Hepatocyte (in vitro differentiated cells): Measurements from ENCODE around the gene XRCC2. TPM values are rescaled to one million over a fixed set of nuclear protein-coding genes. Genes with fewer than 3 reads are reported as not detected.

Source experiments
- DNase-seq: peaks from one replicate; pipeline ENCODE4 v3.0.0-alpha.2; 2016; ENCODE audit warnings: low spot score
- H2AFZ ChIP-seq: fragments of 200-600 bp; sonication (generic); 2 replicates; pipeline ENCODE4 v1.6.0; 2016; ENCODE audit warnings: antibody characterized with exemption, mild to moderate bottlenecking
- H3K27ac ChIP-seq: fragments of 200-600 bp; sonication (generic); 2 replicates; pipeline ENCODE4 v1.5.1; 2016; ENCODE audit warnings: mild to moderate bottlenecking
- H3K27me3 ChIP-seq: fragments of 200-600 bp; sonication (generic); 2 replicates; pipeline ENCODE4 v1.6.1; 2016
- H3K36me3 ChIP-seq: fragments of 200-600 bp; sonication (generic); replicated peaks from 2 replicates; pipeline ENCODE4 v1.5.1; 2016; ENCODE audit warnings: low read depth; ENCODE audit not compliant: insufficient read depth
- H3K4me1 ChIP-seq: fragments of 200-600 bp; sonication (generic); 2 replicates; pipeline ENCODE4 v1.5.1; 2016; ENCODE audit warnings: mild to moderate bottlenecking, moderate library complexity; ENCODE audit not compliant: insufficient read depth
- H3K4me2 ChIP-seq: fragments of 200-600 bp; sonication (generic); 2 replicates; pipeline ENCODE4 v1.6.0; 2016
- H3K4me3 ChIP-seq: fragments of 200-600 bp; sonication (generic); 2 replicates; pipeline ENCODE4 v1.5.1; 2016; ENCODE audit warnings: mild to moderate bottlenecking
- H3K79me2 ChIP-seq: fragments of 200-600 bp; sonication (generic); 2 replicates; pipeline ENCODE4 v1.6.0; 2017; ENCODE audit warnings: mild to moderate bottlenecking
- H3K9me2 ChIP-seq: fragments of 200-600 bp; sonication (generic); replicated peaks from 2 replicates; pipeline ENCODE4 v1.6.0; 2017; ENCODE audit warnings: mild to moderate bottlenecking; ENCODE audit not compliant: insufficient read depth
- H3K9me3 ChIP-seq: fragments of 200-600 bp; sonication (generic); 2 replicates; pipeline ENCODE4 v1.5.1; 2016; ENCODE audit warnings: low read depth, mild to moderate bottlenecking
- H4K20me1 ChIP-seq: fragments of 200-600 bp; sonication (generic); 2 replicates; pipeline ENCODE4 v1.6.0; 2016; ENCODE audit warnings: mild to moderate bottlenecking; ENCODE audit not compliant: insufficient read depth, poor library complexity, severe bottlenecking
- EZH2 ChIP-seq: fragments of 200-600 bp; sonication (generic); IDR thresholded peaks from 2 replicates; pipeline ENCODE4 v1.6.1; 2016; ENCODE audit warnings: antibody characterized with exemption, mild to moderate bottlenecking, borderline replicate concordance
- EZH2phosphoT487 ChIP-seq: fragments of 200-600 bp; sonication (generic); IDR thresholded peaks from one replicate; pipeline ENCODE4 v1.6.1; 2018; ENCODE audit warnings: antibody characterized with exemption, mild to moderate bottlenecking, low read depth, moderate library complexity; ENCODE audit not compliant: unreplicated experiment, severe bottlenecking
- WGBS: methylation state at CpG from one replicate; pipeline ENCODE4 v1.1.6; 2016; ENCODE audit warnings: low lambda C conversion rate; ENCODE audit errors: missing lambda C conversion rate; 5-methylcytosine and 5-hydroxymethylcytosine counted together
- polyA plus RNA-seq: library from polyadenylated mRNA; unstranded; fragments of >200 nt; fragmentation: Nextera tagmentation; extraction: Ambion mirVana; gene quantifications from 2 replicates; pipeline ENCODE4 v1.2.1, GENCODE V29; 2016
- total RNA-seq: library from RNA; depleted of rRNA; stranded (reverse); fragments of >200 nt; gene quantifications from 2 replicates; pipeline ENCODE4 v1.2.3, GENCODE V29; 2014
- TF ChIP-seq, protein P1 (sequence below): fragments of 200-600 bp; sonication (generic); IDR thresholded peaks from 2 replicates; pipeline ENCODE4 v1.5.1; 2016; ENCODE audit warnings: antibody characterized with exemption, mild to moderate bottlenecking; ENCODE audit not compliant: poor library complexity

XRCC2 gene
- total and polyA plus RNA-seq, 2 experiments from 2014 or later = 1.1 to 2.3 TPM

DNA sequence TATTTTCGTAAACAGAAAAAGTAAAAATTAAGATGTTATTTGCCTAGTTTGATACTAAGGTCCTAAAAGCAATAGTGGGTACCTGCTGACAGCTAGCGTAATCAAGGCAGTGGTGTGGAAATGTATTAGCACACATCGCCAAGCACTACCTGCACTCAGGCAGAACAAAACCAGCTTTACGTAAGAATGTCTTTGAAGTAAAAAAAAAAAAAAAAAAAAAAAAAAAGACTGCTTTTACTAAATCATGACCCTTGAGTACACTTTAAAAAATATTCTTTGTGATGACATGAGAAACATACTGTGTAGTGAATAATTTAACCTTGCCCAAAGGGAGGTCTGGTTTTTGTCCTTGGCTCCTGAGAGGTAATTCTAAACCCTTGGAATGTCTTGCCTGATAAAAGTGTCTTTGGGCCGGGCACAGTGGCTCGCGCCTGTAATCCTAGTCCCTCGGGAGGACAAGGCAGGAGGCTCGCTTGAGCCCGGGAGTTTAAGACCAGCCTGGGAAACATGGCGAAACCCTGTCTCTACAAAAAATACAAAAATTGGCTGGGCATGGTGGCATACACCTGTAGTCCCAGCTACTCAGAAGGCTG lies 12.7 kb downstream of the XRCC2 start:
- H4K20me1 ChIP-seq = no peaks in the 10 kb centered on the region
- no peaks in the 10 kb centered on the region for H3K9me2 ChIP-seq
- H3K4me1 ChIP-seq = peaks cover 11% of the 10 kb centered on the region
- H2AFZ ChIP-seq = no peak overlapping the region
- H3K27ac ChIP-seq = no peak overlapping the region
- WGBS = 61% methylated on average over 11 of the region's 11 CpGs
- H3K36me3 ChIP-seq = no peaks in the 10 kb centered on the region
- TF ChIP-seq, protein P1, sequence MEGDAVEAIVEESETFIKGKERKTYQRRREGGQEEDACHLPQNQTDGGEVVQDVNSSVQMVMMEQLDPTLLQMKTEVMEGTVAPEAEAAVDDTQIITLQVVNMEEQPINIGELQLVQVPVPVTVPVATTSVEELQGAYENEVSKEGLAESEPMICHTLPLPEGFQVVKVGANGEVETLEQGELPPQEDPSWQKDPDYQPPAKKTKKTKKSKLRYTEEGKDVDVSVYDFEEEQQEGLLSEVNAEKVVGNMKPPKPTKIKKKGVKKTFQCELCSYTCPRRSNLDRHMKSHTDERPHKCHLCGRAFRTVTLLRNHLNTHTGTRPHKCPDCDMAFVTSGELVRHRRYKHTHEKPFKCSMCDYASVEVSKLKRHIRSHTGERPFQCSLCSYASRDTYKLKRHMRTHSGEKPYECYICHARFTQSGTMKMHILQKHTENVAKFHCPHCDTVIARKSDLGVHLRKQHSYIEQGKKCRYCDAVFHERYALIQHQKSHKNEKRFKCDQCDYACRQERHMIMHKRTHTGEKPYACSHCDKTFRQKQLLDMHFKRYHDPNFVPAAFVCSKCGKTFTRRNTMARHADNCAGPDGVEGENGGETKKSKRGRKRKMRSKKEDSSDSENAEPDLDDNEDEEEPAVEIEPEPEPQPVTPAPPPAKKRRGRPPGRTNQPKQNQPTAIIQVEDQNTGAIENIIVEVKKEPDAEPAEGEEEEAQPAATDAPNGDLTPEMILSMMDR = no peak
- TF ChIP-seq EZH2phosphoT487 (no peak), EZH2 (no peak)
- no peak overlapping the region for H3K4me3 ChIP-seq
- no peaks in the 10 kb centered on the region for H3K79me2 ChIP-seq
- no peak for DNase-seq
- H3K9me3 ChIP-seq = no peaks in the 10 kb centered on the region
- no peak overlapping the region for H3K4me2 ChIP-seq
- no peaks in the 10 kb centered on the region for H3K27me3 ChIP-seq

GRCh38 chr7:152661479-152661878 lies 14.5 kb downstream of the XRCC2 start:
- Histone ChIP-seq H3K27me3 (no peaks in the 10 kb centered on the region), H3K9me3 (no peaks in the 10 kb centered on the region), H4K20me1 (no peaks in the 10 kb centered on the region), H2AFZ (no peak overlapping the region), H3K4me2 (no peak overlapping the region), H3K9me2 (no peaks in the 10 kb centered on the region), H3K4me3 (no peak overlapping the region), H3K4me1 (peaks cover 11% of the 10 kb centered on the region), H3K79me2 (no peaks in the 10 kb centered on the region), H3K36me3 (no peaks in the 10 kb centered on the region), H3K27ac (no peak overlapping the region)
- WGBS = 95% methylated on average over 1 of the region's 1 CpG
- DNase-seq = no peak
- TF ChIP-seq, protein P1 = no peak
- TF ChIP-seq EZH2 (no peak), EZH2phosphoT487 (no peak)

DNA sequence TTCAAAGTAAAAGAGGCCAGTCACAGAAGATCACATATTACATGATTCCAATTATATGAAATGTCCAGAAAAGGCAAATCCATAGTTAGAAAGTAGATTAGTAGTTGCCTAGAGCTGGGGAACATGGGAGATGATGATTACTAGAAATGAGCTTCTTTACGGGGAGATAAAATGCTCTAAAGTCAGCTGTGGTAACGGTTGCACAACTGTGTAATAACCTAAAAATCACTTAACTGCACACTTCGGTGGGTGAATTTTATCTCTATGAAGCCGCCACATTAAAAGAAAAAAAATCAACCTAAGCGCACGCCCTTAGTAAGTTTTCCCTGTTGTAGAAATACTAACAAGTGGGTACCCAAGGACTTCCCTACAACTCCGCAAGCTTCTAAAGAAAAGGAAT lies 15.9 kb downstream of the XRCC2 start:
- Histone ChIP-seq H3K4me1 (peaks cover 9% of the 10 kb centered on the region), H2AFZ (no peak overlapping the region), H3K4me3 (no peak overlapping the region), H3K79me2 (no peaks in the 10 kb centered on the region), H3K27ac (no peak overlapping the region), H3K9me3 (no peaks in the 10 kb centered on the region), H3K4me2 (no peak overlapping the region), H3K36me3 (no peaks in the 10 kb centered on the region), H3K9me2 (no peaks in the 10 kb centered on the region), H3K27me3 (no peaks in the 10 kb centered on the region), H4K20me1 (no peaks in the 10 kb centered on the region)
- TF ChIP-seq, protein P1 = no peak
- TF ChIP-seq EZH2phosphoT487 = no peak
- TF ChIP-seq EZH2 = no peak
- no peak for DNase-seq
- WGBS = 92% methylated on average over 7 of the region's 7 CpGs

DNA sequence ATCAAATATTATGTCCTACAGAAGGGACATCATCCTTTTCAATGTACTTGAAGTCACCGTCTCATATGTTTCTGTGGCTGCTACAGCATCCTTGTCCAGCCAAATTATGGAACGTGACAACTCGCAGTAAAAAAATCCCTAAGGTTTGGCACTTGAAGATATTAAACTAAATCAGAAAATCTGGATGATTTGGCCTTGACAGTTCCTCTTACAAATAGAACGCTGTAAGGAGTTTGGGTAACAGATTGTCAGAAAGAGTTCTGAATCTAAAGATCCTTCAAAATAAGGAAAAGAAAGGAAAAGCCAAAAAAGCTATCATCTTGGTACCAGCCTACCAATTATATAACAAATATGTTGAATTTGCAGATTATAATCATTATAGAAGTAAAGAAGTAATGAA lies 21.0 kb downstream of the XRCC2 start:
- Histone ChIP-seq H3K9me3 (no peaks in the 10 kb centered on the region), H3K79me2 (no peaks in the 10 kb centered on the region), H3K4me1 (no peaks in the 10 kb centered on the region), H3K9me2 (no peaks in the 10 kb centered on the region), H3K27ac (no peak overlapping the region), H3K4me3 (no peak overlapping the region), H2AFZ (no peak overlapping the region), H3K27me3 (no peaks in the 10 kb centered on the region), H3K36me3 (no peaks in the 10 kb centered on the region), H3K4me2 (no peak overlapping the region), H4K20me1 (no peaks in the 10 kb centered on the region)
- 93% methylated on average over 4 of the region's 4 CpGs for WGBS
- TF ChIP-seq, protein P1 = no peak
- TF ChIP-seq EZH2phosphoT487 = no peak
- TF ChIP-seq EZH2 = no peak
- DNase-seq = no peak
